Body of pancreas (tissue), 4 donors: ENCODE data around the gene SMIM1. TPM values are rescaled to one million over a fixed set of nuclear protein-coding genes. Genes with fewer than 3 reads are reported as not detected.
A peak's percentile ranks its signal among the peaks of the same experiment; 100 is the strongest.

Source experiments
- ATAC-seq: fragments of 150-250 bp; one replicate; pipeline ENCODE4 v1.9.1; 2016
- DNase-seq, 4 donors: peaks; one replicate each; pipeline ENCODE4 v3.0.0-alpha.2; 2019
- H3K27ac ChIP-seq, 4 donors: fragments of 200-600 bp; sonication (generic); 1 replicate in 3 of 4; 2 replicates in 1 of 4; pipeline versions ENCODE4 v1.5.1 to v1.6.1; 2016 to 2019; ENCODE audit warnings: mild to moderate bottlenecking in 1 of 4, mixed read lengths in 1 of 4, moderate library complexity in 1 of 4
- H3K27me3 ChIP-seq, 2 donors: fragments of 200-600 bp; sonication (generic); one replicate each; pipeline ENCODE4 v1.6.0; 2016; ENCODE audit warnings: mild to moderate bottlenecking in 1 of 2
- H3K36me3 ChIP-seq, 2 donors: fragments of 200-600 bp; sonication (generic); replicated peaks in 1 of 2; 2 replicates each; pipeline ENCODE4 v1.5.1; 2016; ENCODE audit warnings: low read depth in 2 of 2; ENCODE audit not compliant: insufficient read depth in 1 of 2
- H3K4me1 ChIP-seq: fragments of 200-600 bp; sonication (generic); one replicate; pipeline ENCODE4 v1.6.0; 2016
- H3K4me3 ChIP-seq, 2 donors: fragments of 200-600 bp; sonication (generic); 1 replicate in 1 of 2; 2 replicates in 1 of 2; pipeline ENCODE4 v1.5.1; 2016 to 2019
- H3K9me3 ChIP-seq, 3 donors: fragments of 200-600 bp; sonication (generic); 1 replicate in 2 of 3; 2 replicates in 1 of 3; pipeline ENCODE4 v1.5.1; 2016
- POLR2A ChIP-seq, 3 donors: fragments of 450-650 bp; IDR thresholded peaks; one replicate each; pipeline ENCODE4 v1.6.1; 2016; ENCODE audit warnings: antibody characterized with exemption in 3 of 3, mild to moderate bottlenecking in 2 of 3
- WGBS, 2 donors: methylation state at CpG; one replicate each; pipeline ENCODE4 v1.1.5; 2017; 5-methylcytosine and 5-hydroxymethylcytosine counted together
- intact Hi-C: fragments of 100-400 bp; cut with DNase I; formaldehyde crosslinking; loops from one replicate; pipeline ENCODE4 v1.15.1; 2023
- total RNA-seq, 2 donors: library from RNA; depleted of rRNA; stranded (reverse); fragments of >200 nt; gene quantifications; one replicate each; pipeline ENCODE4 v1.1.0, GENCODE V29; 2016
- TF ChIP-seq, protein P1 (sequence below), 7 experiments: fragments of 450-650 bp in 4 of 7; fragments of 200-600 bp in 3 of 7; sonication (generic) in 3 of 7; IDR thresholded peaks; one replicate each; pipeline ENCODE4 v1.5.1; 2016 to 2019; ENCODE audit warnings: antibody characterized with exemption in 7 of 7

Gene SMIM1
- total RNA-seq, 2 donors from 2014 or later, result 5.2 TPM; not detected in 1

- intact Hi-C loops, result no loop called here
- Histone ChIP-seq H3K27ac (no peak overlapping the region), H3K9me3 (no peaks in the 10 kb centered on the region), H3K36me3 (no peaks in the 10 kb centered on the region), H3K4me3 (no peak overlapping the region), H3K4me1 (no peaks in the 10 kb centered on the region), H3K27me3 (no peaks in the 10 kb centered on the region)
- TF ChIP-seq POLR2A (IDR thresholded peaks at IDR 0.05), result no peak
- TF ChIP-seq, protein P1, sequence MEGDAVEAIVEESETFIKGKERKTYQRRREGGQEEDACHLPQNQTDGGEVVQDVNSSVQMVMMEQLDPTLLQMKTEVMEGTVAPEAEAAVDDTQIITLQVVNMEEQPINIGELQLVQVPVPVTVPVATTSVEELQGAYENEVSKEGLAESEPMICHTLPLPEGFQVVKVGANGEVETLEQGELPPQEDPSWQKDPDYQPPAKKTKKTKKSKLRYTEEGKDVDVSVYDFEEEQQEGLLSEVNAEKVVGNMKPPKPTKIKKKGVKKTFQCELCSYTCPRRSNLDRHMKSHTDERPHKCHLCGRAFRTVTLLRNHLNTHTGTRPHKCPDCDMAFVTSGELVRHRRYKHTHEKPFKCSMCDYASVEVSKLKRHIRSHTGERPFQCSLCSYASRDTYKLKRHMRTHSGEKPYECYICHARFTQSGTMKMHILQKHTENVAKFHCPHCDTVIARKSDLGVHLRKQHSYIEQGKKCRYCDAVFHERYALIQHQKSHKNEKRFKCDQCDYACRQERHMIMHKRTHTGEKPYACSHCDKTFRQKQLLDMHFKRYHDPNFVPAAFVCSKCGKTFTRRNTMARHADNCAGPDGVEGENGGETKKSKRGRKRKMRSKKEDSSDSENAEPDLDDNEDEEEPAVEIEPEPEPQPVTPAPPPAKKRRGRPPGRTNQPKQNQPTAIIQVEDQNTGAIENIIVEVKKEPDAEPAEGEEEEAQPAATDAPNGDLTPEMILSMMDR (IDR thresholded peaks at IDR 0.05), result peak in 1 of 7 experiments; percentile 8
- 34 to 69% methylated on average over 11 to 36 of the region's 37 CpGs for WGBS, 2 donors
- DNase-seq (peak in 2 of 4 donors; percentile 20 to 26), ATAC-seq (no peak)
These were observed 45.3 kb upstream of the SMIM1 start for GRCh38 chr1:3727042-3727824.

- Histone ChIP-seq H3K4me3 (no peak overlapping the region), H3K9me3 (no peaks in the 10 kb centered on the region), H3K36me3 (no peaks in the 10 kb centered on the region), H3K4me1 (no peaks in the 10 kb centered on the region), H3K27ac (no peak overlapping the region), H3K27me3 (no peaks in the 10 kb centered on the region)
- WGBS, 2 donors, result 66 to 78% methylated on average over 5 to 21 of the region's 31 CpGs
- intact Hi-C loops, result no loop called here
- TF ChIP-seq POLR2A (IDR thresholded peaks at IDR 0.05), result no peak
- TF ChIP-seq, protein P1 (IDR thresholded peaks at IDR 0.05), result no peak
- DNase-seq (no peak), ATAC-seq (no peak)
These were observed 44.4 kb upstream of the SMIM1 start for GRCh38 chr1:3727825-3728776.

- ATAC-seq (no peak), DNase-seq (no peak)
- Histone ChIP-seq H3K4me3 (no peak overlapping the region), H3K4me1 (no peaks in the 10 kb centered on the region), H3K9me3 (no peaks in the 10 kb centered on the region), H3K36me3 (no peaks in the 10 kb centered on the region), H3K27ac (no peak overlapping the region), H3K27me3 (no peaks in the 10 kb centered on the region)
- TF ChIP-seq, protein P1 (IDR thresholded peaks at IDR 0.05), result no peak
- TF ChIP-seq POLR2A (IDR thresholded peaks at IDR 0.05), result no peak
- 68 to 90% methylated on average over 10 to 29 of the region's 32 CpGs for WGBS, 2 donors
- intact Hi-C loops, result no loop called here
These were observed 42.7 kb upstream of the SMIM1 start for GRCh38 chr1:3729594-3730542.

- intact Hi-C loops, result no loop called here
- no peaks in the 10 kb centered on the region for H3K4me1 ChIP-seq
- no peak for DNase-seq
- no peaks in the 10 kb centered on the region for H3K27me3 ChIP-seq
- H3K4me3 ChIP-seq, result no peak overlapping the region
- 58 to 71% methylated on average over 6 to 22 of the region's 25 CpGs for WGBS, 2 donors
- no peaks in the 10 kb centered on the region for H3K9me3 ChIP-seq
- no peak overlapping the region for H3K27ac ChIP-seq
- ATAC-seq, result no peak
- H3K36me3 ChIP-seq, result no peaks in the 10 kb centered on the region
- no peak for TF ChIP-seq POLR2A (IDR thresholded peaks at IDR 0.05)
- TF ChIP-seq, protein P1 (IDR thresholded peaks at IDR 0.05), result no peak
These were observed 41.9 kb upstream of the SMIM1 start for GRCh38 chr1:3730543-3731247.
